ENCODE data around the gene ACADL.

Gene ACADL

DNA sequence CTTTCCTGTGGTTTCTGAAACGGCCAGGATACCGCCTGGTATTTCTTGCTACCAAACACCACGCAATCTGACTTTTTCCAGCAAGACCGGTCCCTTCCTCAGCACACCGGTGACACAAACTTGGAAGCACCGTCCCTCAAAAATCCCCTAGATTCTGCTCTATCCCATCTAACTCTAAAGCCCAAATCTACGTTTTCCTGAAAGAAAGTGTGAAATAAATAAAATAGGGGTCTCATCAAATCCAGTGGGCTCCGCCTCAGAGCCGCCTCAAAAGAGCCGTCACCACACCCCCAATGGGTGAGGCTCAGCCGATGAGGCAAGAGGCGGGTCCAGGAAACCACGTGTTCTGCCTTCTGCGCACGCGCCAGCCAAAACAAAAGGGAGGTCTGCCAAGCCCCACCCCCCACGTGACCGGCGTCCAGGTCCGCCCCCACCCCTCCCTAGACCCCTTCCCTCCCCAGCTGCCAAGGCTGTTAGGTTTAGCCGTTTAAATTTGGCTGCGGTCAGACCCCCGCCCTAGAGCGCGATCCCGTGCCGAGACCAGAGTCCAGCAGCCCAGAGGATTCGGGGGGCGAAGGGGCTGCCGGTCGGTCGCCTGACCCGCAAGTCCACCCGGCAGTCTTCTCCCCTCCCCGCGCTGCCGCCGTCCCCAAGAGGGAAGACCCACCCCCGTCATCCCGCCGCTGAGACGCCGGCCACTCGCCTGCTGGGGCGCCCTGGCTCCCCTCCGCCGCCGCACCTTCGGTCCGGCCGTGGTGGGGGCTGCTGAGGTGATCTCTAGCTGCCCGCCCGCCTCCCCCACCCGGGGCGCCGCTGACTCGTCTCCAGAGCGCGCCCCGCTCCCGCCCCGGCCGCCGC, 54.6 kb downstream of the ACADL start:
- peak; percentile 90 for DNase-seq (ENCODE audit: low read depth in 2 of 2)

DNA sequence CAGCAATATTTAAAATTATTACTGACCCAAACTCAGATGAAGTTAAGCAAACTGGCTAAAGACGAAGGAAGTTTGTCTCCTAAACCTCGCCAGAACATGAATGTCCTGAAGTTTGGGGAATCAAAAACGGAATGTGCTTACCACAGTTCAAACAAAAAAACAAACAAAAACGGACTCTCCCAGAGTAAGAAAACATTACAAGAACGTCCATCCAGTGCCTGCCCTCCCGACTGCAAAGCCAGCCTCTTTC, 55.1 kb downstream of the ACADL start:
- DNase-seq (ENCODE audit: low read depth in 2 of 2), result no peak

DNA sequence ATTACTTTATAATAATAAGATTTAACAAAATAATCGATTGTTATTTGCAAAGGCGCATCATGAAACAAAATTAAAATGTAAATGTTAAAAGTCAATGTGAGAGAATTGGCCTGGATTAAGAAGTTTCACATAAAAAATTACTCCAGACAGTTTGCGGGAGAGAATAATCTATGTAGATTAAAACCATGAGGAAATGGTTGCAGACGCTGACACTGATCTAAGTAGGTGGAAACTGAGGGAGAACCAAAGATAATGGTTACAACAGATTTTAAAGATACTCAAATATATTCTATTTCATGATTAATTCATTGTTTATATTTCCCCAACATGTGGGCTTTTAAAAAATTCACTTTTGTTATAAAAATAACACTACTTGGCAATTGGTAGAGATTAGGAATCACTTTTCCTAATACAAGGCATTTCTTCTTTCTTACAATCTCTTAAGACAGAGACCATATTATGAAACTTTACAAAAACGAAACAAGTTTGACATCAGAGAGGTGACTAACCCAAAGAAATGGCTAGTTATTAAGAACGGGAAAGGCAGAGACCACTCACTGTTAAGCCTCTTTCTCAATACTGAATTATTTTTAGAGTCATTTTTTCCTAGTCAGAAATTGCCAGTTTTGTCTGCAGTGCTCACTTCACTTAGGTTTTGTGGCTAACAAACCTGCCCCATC, 55.6 kb downstream of the ACADL start:
- peak; percentile 33 to 36 for DNase-seq (ENCODE audit: low read depth in 2 of 2)

DNA sequence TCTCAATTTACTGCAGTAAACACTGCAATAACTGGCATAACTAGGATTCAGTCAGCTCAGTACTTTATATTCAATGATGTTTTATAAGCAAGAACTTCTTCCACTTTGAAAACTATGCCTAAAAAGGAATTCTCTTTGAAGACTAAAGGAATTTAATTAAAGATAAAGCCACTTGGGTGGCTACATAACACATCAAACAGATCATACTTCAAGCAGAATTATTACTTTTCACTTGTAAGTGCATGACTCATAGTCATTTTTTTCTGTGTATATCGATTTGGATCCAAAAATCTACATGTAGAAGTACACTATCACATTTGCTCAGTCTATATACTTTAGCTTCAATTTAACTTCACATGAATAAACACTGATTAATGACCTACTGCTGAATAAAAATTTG, 58.0 kb downstream of the ACADL start:
- DNase-seq (ENCODE audit: low read depth in 2 of 2), result no peak

DNA sequence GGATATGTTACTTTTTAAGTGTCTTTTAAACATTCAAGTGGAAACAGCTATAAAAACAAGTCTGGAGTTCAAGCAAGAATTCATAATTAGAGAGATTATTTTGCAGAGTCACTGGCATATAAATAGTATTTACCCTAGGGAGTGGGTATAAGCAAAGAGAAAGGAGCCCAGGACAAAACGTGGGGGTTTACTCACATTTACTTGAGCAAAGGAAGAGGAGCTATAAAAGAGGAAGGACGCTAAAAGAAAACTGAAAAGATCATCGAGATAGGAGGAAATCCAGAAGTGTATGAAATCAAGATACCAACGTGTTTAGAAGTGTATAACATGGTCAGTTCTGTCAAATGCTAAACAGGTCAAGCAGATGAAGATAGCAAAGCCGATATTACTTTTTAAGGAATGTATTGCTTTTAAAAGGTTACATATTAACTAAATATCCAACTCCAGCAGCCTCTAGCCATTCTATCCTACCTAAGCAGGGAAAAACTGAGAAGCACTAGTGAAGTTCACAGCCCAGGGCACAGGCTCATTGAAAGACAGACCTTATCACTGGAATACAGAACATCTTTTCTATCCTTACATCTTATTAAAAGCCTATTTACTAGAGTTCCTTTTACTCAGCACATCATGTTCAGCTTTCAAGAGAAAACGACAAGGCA, 62.7 kb downstream of the ACADL start:
- DNase-seq (ENCODE audit: low read depth in 2 of 2), result no peak

DNA sequence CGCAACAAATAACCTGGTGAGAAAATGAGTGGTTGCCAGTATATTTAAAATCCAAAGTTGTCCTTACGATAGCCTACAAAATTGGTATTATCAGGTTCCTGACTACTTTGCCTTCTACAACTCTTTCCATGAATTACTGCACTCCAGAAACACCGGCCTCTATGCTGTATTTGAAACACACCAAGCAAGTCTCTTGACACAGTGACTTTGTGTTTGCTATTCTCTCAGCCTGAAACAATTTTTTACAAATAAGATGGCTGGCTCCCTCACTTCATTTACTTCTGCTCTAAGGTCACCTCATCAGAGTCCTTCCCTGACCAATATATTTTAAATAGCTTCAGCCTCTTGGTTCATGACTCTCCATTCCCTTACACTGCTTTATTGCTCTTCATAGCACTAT, 66.2 kb downstream of the ACADL start:
- no peak for DNase-seq (ENCODE audit: low read depth in 2 of 2)

DNA sequence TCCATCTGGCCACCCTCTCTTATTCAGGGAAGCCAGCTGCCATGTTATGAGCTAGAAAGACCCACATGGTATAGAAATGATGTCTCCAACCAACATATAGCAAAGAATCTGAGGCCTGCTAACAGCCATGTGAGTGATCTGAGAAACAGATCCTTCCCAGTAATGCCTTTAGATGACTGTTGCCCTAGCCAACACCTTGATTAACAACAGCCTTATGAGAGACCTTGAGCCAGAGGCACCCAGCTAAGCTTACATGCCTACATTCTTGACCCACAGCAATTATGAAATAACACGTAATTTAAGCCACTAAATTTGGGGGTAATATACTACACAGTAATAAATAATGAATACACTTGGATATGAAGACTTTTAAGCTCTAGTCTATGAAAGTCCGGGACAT, 67.0 kb downstream of the ACADL start:
- DNase-seq (ENCODE audit: low read depth in 2 of 2), result no peak

DNA sequence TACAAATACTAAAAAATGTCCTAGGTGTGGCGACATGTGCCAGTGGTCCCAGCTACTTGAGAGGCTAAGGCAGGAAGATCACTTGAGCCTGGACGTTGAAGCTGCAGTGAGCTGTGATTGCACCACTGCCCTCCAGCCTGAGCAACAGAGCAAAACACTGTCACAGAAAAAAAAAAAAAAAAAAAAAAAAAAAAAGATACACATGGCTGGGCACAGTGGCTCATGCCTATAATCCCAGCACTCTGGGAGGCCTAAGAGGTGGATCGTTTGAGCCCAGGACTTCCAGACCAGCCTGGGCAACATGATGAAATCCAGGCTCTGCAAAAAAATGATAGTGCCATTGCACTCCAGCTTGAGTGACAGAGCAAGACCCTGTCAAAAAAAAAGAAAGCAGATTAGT, 67.7 kb downstream of the ACADL start:
- DNase-seq (ENCODE audit: low read depth in 2 of 2), result no peak

DNA sequence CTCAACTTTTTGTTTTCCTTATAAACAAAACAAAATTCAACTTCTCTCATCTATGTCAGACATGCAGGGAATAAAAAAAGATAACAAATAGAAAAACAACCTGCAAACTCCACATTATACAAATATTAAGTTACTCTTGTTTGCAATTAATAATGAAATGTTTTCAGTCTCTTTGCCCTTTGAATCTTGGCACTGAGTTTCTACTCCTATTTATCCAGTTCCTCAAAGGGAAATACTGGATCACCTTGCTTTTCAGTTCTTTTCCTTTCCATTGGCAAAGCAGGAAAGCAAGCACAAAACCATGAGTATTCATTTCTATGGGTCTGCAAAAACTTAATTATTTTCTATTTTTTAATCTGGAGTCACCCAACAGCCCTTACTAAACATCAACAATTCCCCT, 77.6 kb downstream of the ACADL start:
- DNase-seq (ENCODE audit: low read depth in 2 of 2), result no peak
